ENCODE measurements around the gene TET1. TPM values are rescaled to one million over a fixed set of nuclear protein-coding genes. Genes with fewer than 3 reads are reported as not detected.

The TET1 gene
- polyA plus RNA-seq, 2 of the 4 experiments (the other 2 are of a cell fraction) = 0.45 to 1.8 TPM

DNA sequence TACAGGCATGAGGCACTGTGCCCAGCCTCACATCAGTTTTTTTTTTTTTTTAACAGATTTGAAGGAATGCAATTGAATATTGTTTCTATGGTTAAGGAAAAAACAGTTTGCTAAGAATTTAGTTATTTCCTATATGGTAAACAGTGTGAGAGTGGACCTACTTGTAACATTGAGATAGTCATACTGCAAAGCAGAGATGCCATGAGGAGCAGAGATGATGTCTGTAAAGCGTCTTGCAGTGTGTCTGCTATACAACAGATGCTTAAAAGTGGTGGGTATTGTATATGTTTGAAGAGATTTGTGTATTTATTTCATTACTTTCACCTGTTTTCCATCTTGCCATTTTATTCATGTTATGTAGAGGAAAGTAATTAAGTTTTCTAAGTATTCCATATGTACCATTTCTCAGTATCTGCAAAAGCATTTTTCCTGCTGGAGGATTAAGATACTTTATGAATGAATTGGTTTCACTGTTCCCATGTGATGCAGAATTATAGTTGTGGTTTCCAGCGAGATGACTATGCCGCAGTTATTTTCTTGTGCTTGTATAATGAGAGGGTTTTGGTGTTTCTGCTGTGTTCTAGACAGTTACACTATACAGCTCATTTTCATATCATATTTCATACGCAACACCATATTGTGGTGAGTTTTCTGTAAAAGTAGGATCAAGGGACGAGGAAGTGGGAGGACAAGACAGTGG is 26.6 kb downstream of the TET1 start (continued):
- TF ChIP-seq CBX8 (IDR thresholded peaks at IDR 0.05) = no peak
- TF ChIP-seq PHF8 (IDR thresholded peaks at IDR 0.05; ENCODE audit: borderline replicate concordance, low read depth) = no peak
- TF ChIP-seq SMC3 (IDR thresholded peaks at IDR 0.05) = no peak
- no peak for TF ChIP-seq BHLHE40 (IDR thresholded peaks at IDR 0.05; ENCODE audit: low read depth, low read length)
- no peak for TF ChIP-seq HOXA7 (CRISPR knock-in tag; IDR thresholded peaks at IDR 0.05)
- no peak for TF ChIP-seq NR3C1 (IDR thresholded peaks at IDR 0.05)
- TF ChIP-seq CHD4 (IDR thresholded peaks at IDR 0.05; ENCODE audit: borderline replicate concordance) = no peak
- TF ChIP-seq MAFK (IDR thresholded peaks at IDR 0.05; ENCODE audit: partially characterized antibody) = no peak
- TF ChIP-seq ESRRA (IDR thresholded peaks at IDR 0.05; ENCODE audit: borderline replicate concordance, low read length) = no peak

- 64% methylated on average over 5 of the region's 5 CpGs for WGBS (ENCODE audit: missing lambda C conversion rate)
- FAIRE-seq = no peak
- DNase-seq (ENCODE audit: low read depth in 1 of 2, low spot score in 1 of 2) = peak in 1 of 2 experiments; percentile 15
- no peak for TF ChIP-seq RFX5 (IDR thresholded peaks at IDR 0.05)
- no peak for TF ChIP-seq JUNB (IDR thresholded peaks at IDR 0.05)
- TF ChIP-seq MAZ (IDR thresholded peaks at IDR 0.05; ENCODE audit: borderline replicate concordance, low read depth, low read length) = no peak
- TF ChIP-seq KDM5A (IDR thresholded peaks at IDR 0.05) = no peak
- TF ChIP-seq HDAC2 (IDR thresholded peaks at IDR 0.05) = no peak
- peak in 1 of 2 experiments; percentile 51; a peak in 3 of 6 replicates for ATAC-seq
- H3K9me3 ChIP-seq = no peaks in the 10 kb centered on the region
- no peak overlapping the region for H3K4me3 ChIP-seq
- 0 out of 6 replicates have a peak overlapping the region, but pooled peaks of 1 of the 2 experiments have one; percentile 2 for H3K27ac ChIP-seq
- H3K4me1 ChIP-seq = peaks cover 10% of the 10 kb centered on the region
- ChIA-PET CTCF (interaction anchor here (0.9 kb wide), 1 partner anchor 9 kb away, joined by 3 read pairs; no protein-coding TSS in a partner anchor), POLR2A (no interaction called here)
- H3K4me2 ChIP-seq = no peak overlapping the region
These were observed 34.3 kb downstream of the TET1 start for GRCh38 chr10:68594405-68594804.

- POLR2A ChIA-PET = interaction anchor here (0.6 kb wide), 1 partner anchor 189 kb away, joined by 3 read pairs; the partner anchor contains the start of gene RUFY2
- peaks cover 13% of the 10 kb centered on the region for H3K4me1 ChIP-seq
- H3K4me3 ChIP-seq = no peak overlapping the region
- CTCF ChIA-PET = interaction anchor here (1.0 kb wide), 1 partner anchor 10 kb away, joined by 3 read pairs; no protein-coding TSS in a partner anchor
- FAIRE-seq (no peak), ATAC-seq (no peak), DNase-seq (ENCODE audit: low read depth in 1 of 2, low spot score in 1 of 2) (no peak)
- TF ChIP-seq MAFK (IDR thresholded peaks at IDR 0.05; ENCODE audit: partially characterized antibody) = no peak
- no peak for TF ChIP-seq HOXB13 (CRISPR knock-in tag; IDR thresholded peaks at IDR 0.05; ENCODE audit: low read depth)
- no peak for TF ChIP-seq CEBPB (IDR thresholded peaks at IDR 0.05)
- no peak for TF ChIP-seq HOXB5 (CRISPR knock-in tag; IDR thresholded peaks at IDR 0.05)
- TF ChIP-seq, protein P1, sequence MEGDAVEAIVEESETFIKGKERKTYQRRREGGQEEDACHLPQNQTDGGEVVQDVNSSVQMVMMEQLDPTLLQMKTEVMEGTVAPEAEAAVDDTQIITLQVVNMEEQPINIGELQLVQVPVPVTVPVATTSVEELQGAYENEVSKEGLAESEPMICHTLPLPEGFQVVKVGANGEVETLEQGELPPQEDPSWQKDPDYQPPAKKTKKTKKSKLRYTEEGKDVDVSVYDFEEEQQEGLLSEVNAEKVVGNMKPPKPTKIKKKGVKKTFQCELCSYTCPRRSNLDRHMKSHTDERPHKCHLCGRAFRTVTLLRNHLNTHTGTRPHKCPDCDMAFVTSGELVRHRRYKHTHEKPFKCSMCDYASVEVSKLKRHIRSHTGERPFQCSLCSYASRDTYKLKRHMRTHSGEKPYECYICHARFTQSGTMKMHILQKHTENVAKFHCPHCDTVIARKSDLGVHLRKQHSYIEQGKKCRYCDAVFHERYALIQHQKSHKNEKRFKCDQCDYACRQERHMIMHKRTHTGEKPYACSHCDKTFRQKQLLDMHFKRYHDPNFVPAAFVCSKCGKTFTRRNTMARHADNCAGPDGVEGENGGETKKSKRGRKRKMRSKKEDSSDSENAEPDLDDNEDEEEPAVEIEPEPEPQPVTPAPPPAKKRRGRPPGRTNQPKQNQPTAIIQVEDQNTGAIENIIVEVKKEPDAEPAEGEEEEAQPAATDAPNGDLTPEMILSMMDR (IDR thresholded peaks at IDR 0.05) = no peak
- TF ChIP-seq ZFP36 (IDR thresholded peaks at IDR 0.05; ENCODE audit: borderline replicate concordance, partially characterized antibody) = no peak
- TF ChIP-seq NFE2L2 (conservative IDR thresholded peaks at IDR 0.05; ENCODE audit: low read length) = no peak
- no peak for TF ChIP-seq TP53 (CRISPR knock-in tag; IDR thresholded peaks at IDR 0.05)
- TF ChIP-seq, protein P2, sequence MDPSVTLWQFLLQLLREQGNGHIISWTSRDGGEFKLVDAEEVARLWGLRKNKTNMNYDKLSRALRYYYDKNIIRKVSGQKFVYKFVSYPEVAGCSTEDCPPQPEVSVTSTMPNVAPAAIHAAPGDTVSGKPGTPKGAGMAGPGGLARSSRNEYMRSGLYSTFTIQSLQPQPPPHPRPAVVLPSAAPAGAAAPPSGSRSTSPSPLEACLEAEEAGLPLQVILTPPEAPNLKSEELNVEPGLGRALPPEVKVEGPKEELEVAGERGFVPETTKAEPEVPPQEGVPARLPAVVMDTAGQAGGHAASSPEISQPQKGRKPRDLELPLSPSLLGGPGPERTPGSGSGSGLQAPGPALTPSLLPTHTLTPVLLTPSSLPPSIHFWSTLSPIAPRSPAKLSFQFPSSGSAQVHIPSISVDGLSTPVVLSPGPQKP (IDR thresholded peaks at IDR 0.05; ENCODE audit: low read depth, low read length) = no peak
- TF ChIP-seq, protein P3, sequence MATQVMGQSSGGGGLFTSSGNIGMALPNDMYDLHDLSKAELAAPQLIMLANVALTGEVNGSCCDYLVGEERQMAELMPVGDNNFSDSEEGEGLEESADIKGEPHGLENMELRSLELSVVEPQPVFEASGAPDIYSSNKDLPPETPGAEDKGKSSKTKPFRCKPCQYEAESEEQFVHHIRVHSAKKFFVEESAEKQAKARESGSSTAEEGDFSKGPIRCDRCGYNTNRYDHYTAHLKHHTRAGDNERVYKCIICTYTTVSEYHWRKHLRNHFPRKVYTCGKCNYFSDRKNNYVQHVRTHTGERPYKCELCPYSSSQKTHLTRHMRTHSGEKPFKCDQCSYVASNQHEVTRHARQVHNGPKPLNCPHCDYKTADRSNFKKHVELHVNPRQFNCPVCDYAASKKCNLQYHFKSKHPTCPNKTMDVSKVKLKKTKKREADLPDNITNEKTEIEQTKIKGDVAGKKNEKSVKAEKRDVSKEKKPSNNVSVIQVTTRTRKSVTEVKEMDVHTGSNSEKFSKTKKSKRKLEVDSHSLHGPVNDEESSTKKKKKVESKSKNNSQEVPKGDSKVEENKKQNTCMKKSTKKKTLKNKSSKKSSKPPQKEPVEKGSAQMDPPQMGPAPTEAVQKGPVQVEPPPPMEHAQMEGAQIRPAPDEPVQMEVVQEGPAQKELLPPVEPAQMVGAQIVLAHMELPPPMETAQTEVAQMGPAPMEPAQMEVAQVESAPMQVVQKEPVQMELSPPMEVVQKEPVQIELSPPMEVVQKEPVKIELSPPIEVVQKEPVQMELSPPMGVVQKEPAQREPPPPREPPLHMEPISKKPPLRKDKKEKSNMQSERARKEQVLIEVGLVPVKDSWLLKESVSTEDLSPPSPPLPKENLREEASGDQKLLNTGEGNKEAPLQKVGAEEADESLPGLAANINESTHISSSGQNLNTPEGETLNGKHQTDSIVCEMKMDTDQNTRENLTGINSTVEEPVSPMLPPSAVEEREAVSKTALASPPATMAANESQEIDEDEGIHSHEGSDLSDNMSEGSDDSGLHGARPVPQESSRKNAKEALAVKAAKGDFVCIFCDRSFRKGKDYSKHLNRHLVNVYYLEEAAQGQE (IDR thresholded peaks at IDR 0.05) = no peak
- TF ChIP-seq KDM1A (IDR thresholded peaks at IDR 0.05; ENCODE audit: low read depth) = no peak
- TF ChIP-seq MYC (IDR thresholded peaks at IDR 0.05; ENCODE audit: borderline replicate concordance, low read length) = no peak
- TF ChIP-seq SMC3 (IDR thresholded peaks at IDR 0.05) = no peak
- no peak for TF ChIP-seq ZSCAN20 (CRISPR knock-in tag; IDR thresholded peaks at IDR 0.05)
- no peak overlapping the region for H3K27ac ChIP-seq
- no peaks in the 10 kb centered on the region for H3K9me3 ChIP-seq
- 95% methylated on average over 6 of the region's 6 CpGs for WGBS (ENCODE audit: missing lambda C conversion rate)
- H3K4me2 ChIP-seq = no peak overlapping the region
These were observed 35.4 kb downstream of the TET1 start for GRCh38 chr10:68595513-68595912.

Measured in A549 (cell line).